Central memory CD4-positive, alpha-beta T cell (primary cell): Measurements from ENCODE around the gene FRMPD4.

Source experiments
- DNase-seq: peaks from one replicate; pipeline ENCODE4 v3.0.0; 2022

FRMPD4 gene

GRCh38 chrX:12307961-12308360 lies 169.7 kb downstream of the FRMPD4 start:
- no peak for DNase-seq

DNA sequence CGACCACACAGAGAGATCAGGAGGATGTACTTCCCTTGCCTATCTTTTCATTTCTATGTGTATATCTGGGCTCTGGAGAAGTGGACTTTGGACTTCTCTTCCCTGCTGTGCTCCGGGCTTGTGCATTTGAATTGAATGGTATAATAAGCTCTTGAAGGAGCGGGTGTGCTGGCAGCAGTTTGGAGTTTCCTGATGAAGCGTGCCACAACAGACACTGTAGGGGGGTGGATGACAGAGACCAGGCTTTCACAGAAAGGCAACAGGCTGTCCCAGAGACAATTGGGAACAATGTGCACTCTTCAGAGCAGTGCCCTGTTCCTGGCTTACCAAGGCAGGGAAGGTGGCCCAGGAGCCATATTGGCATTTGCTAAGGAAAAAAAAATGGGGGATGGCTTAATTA lies 170.1 kb downstream of the FRMPD4 start:
- no peak for DNase-seq

DNA sequence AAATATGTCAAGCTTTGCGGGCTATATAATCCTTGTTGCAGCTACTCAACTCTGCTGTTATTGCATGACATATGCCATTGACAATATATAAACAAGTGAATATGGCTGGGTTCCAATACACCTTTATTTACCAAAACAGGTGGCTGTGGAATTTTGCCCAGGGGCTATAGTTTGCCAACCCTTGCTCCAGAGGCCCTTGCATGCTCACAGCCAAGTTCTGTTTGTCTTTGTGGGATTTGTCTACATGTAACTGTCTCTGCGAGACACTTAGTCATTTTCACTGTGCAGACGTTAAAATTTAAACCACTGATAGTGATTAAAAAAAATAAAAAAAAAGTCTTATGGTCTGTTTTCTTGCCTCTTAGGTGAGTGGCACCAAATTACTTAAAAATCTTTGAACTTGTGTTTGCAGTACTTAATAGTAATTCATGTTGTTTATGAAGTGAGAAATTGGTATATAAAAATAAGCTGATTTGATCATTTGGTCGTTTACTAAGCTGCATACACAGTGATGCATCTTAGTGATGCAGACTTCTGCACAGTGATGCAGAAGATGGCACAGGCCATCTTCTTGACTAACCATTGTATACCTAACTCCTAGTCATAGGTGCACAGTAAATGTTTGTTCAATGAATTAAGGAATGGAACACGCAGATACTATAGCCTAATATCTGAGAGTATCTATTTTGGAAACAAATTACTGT lies 170.9 kb downstream of the FRMPD4 start:
- DNase-seq, result no peak

DNA sequence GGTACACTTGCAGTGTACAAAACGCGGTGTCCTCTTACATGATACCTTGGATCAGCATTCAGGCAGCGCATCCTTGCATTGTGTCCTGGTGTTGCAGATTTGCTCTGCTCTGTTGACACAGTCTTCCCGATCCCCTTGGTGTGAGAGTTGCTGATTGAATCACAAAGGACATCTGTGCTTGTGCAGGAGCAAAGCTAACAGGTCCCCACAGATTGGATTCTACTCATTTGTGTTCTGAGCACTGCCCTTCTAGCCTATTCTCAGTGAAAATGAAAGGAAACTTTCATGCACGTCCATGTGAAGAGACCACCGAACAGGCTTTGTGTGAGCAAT lies 171.4 kb downstream of the FRMPD4 start:
- DNase-seq, result no peak

DNA sequence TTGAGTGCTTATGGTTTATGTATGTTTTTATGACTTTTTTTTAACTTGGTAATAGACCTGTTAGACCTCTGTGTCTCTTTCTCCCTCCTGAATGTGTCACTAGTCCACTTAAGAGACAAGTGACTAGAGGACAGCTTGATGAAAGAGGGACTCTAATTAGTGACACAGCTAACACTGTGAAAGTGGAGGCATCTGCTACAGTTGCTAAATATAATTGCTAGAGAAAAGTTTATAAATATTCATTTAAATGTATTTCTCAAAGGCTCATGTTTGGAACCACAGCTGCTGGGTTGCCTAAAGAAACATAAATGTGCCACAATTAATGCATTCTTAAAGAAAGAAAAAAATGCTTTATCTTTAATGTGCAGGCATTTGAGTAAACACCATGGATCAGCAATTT lies 176.4 kb downstream of the FRMPD4 start:
- no peak for DNase-seq

- no peak for DNase-seq
Observed at GRCh38 chrX:12315526-12315925, 177.3 kb downstream of the FRMPD4 start.

GRCh38 chrX:12319003-12319519 lies 180.8 kb downstream of the FRMPD4 start:
- DNase-seq, result no peak

GRCh38 chrX:12319992-12320391 lies 181.7 kb downstream of the FRMPD4 start:
- no peak for DNase-seq

GRCh38 chrX:12322031-12322430 lies 183.8 kb downstream of the FRMPD4 start:
- DNase-seq, result no peak

DNA sequence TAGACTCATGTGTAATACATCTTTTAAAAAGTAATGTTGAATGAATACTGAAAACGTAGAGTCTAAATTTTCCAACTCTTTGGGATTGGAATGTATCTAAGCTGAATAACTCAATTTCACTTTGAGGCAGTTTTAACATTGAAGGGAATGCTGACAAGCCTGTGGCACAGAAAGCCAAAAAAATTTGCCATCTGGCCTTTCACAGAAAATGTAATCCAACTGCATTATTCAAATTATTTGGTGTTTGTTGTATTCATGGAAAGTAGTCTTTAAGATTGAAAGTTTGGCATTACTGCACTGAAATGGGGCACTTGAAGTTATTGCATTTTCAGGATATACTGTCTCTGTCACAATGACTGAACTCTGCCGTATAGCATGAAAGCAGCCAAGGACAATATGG lies 186.9 kb downstream of the FRMPD4 start:
- DNase-seq, result no peak

DNA sequence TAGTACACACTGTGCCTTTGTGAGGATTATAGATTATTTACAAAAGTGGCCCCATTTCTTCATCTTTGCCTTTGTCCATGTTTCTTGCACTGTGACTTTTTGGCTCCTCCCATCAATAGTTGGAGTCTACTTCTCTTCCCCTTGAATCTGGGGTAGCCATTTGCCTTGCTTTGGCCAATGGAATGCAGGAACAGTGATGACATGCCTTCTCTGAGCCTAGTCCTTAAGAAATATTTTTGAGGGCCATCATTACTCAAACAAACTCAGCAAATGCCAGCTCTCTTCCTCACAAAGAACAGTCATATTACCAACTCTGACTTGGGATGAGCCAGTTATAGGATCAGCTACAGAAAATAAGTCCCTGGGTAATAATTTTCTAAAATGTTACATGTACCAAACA lies 189.6 kb downstream of the FRMPD4 start:
- no peak for DNase-seq

DNA sequence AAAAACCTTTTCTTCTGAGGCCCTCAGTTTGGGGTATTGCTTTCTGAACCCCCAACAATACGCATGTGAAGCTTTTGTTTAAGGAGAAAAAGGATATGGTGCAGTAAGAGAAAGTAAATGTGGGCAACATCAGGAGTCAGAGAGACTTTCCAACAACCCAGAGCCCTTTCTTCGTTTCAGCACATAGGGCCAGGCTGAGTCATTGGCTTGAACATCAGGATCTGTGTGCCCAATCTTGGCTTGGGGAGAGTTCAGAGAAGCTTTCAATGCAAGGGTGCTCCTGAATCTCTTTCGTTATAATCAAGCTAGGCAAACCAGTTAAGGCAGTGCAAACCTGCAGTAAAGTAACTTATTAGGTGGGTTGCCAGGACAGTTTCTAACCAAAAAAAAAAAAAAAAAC lies 191.2 kb downstream of the FRMPD4 start:
- DNase-seq, result no peak

GRCh38 chrX:12330841-12331240 lies 192.6 kb downstream of the FRMPD4 start:
- DNase-seq, result no peak

DNA sequence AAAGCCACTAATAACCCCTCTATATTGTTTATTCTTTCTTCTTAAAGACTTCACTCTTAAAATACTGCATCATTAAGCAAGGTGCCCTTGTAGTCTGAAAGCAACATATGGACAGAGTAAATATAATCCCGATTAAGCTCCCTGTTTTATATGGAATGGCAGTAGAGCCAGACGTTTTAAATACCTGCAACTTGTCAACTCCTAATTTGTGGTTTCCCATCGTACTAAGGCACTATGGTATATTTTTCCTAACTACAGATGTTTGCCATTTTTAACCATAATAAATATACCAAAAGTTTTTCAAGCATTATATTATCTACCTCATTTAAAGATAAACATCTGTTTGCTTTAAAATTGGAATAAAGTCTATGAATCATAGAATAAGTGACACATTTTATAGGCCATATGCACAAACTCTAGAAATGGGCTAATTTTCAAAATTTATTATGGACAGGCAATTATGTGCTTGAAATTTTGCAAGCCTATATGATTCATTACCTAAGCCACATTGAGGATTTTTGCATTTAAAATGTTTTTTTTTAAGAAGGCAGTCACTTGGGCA lies 194.6 kb downstream of the FRMPD4 start:
- no peak for DNase-seq

DNA sequence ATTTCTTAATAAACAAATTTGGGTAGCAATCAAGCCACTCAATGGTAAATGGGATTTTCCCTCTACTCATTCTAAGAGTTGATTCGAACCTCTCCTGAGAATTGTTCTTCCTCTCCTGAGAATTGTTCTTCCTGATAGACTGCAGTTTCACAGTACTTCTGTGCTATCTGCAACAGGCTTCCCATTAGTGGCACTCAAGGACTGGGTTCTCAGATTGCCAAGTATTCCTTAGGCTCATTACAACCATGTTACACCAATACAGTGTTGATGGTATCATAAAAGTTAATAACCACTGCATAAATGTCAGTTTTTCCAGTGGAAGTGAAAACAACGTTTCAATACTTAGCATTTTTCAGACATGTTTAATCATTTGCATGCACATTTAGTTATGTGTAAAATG lies 201.6 kb downstream of the FRMPD4 start:
- DNase-seq, result no peak

DNA sequence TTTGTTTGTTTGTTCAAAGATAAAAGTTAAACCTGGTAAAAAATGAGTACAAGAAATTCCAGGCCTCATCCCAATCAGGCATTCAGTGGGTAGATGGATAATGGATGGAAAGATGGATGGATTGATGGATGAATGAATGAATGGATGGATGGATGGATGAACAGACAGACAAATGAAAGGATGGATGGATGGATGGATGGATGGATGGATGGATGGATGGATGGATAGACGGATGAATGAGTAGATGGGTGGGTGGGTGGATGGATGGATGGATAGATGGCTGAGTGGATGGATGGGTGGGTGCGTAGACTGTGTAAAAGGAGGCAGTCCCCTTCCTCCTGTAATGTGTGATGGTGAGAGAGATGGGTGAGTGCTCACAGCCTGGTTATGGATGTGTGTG lies 206.7 kb downstream of the FRMPD4 start:
- no peak for DNase-seq

DNA sequence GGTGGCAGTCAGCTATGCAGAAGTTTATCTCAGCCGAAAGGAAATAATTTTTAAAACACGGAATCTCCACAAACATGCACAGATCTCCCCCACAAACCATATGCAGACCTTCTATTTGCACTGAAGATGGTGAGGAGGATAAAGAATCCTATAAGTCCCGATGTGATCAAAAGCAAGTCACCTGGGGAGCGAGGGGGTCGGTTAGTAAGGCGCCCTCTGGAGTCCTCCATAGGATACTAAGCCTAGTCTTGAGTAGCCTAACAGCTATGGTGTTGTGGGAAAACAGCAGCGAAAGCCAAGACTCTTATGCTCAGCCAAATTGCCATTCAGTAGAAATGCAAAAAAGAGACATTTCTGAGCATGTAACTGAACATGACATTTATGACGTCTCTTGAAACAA lies 210.9 kb downstream of the FRMPD4 start:
- no peak for DNase-seq

DNA sequence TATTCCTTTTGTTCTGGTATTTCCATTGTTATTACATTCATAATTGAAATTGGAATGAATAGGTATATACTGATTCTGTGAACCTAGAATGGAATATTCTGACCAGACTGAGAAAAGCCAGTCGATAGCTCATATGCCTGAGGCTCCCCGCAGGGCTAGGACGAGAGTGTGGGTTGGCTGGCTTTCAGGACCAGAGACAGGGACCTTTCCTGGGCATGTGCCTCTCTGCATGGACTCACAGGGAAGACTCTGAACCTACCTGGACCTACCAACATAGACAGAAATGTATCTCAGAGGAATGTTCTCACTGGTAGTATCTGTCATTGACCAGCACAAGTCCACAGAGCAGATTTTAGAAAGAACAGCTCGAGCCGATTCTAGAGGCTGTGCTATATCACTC lies 214.6 kb downstream of the FRMPD4 start:
- DNase-seq, result no peak

- no peak for DNase-seq
Observed at GRCh38 chrX:12360383-12360782, 222.1 kb downstream of the FRMPD4 start.

DNA sequence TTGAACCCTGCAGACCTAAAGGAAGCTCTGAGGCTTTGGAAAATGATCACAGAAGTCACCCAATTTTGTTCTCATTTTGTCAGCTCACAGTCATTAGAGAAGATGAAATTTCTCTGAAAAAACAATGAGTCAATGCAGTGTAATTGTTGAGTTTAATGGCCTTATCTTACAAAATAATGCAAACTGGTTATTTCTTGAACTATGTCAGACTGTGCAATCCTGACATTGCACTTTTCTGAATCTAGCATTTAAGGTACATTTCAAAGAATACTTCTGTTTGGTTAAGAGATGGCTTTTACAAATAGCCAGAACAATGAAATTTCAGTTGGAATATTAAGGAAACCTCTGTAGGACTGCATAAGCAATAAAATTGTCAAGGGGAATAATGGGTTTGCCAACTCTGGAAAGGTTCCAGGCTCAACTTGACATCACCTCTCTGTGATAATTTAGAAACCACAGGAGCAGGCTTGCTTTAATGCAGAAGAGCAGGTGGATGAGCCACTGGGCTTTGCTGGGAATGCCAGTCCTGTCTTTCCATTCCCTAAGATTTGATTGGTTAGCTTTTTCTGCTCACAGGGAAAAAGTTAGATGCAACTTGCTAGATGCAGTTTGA lies 222.8 kb downstream of the FRMPD4 start:
- no peak for DNase-seq

GRCh38 chrX:12363216-12363615 lies 224.9 kb downstream of the FRMPD4 start:
- DNase-seq, result no peak

- no peak for DNase-seq
Observed at GRCh38 chrX:12366440-12366839, 228.2 kb downstream of the FRMPD4 start.

- no peak for DNase-seq
Observed at GRCh38 chrX:12367254-12367653, 229.0 kb downstream of the FRMPD4 start.

DNA sequence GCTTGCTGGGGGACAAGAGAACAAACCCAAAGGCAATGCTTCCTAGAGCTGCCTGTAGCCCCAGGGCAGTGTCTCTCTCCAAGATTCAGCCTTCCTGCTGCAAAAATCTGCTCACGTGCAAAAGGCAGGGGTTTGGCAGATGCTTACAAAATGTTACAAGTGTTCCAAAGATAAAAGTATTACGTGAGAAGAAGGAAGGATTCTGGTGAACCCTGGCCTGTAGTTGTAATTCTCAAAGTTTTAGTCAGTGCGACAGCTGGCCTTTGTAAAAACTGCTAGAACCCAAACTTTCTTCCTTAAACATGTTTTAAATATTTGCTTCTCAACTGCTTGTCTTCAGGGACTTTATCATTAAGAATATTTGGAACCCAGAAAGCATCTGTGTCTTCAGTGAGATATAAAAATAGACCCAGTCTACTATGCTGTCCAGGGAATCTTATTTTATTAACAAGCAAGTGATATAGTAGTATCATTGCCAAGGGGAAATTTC lies 232.3 kb downstream of the FRMPD4 start:
- no peak for DNase-seq
